Hepatocyte (in vitro differentiated cells): ENCODE data around the gene RHBDD3. TPM values are rescaled to one million over a fixed set of nuclear protein-coding genes. Genes with fewer than 3 reads are reported as not detected.

ENCODE experiments used
- DNase-seq: peaks from one replicate; pipeline ENCODE4 v3.0.0-alpha.2; 2016; ENCODE audit warnings: low spot score
- H2AFZ ChIP-seq: fragments of 200-600 bp; sonication (generic); 2 replicates; pipeline ENCODE4 v1.6.0; 2016; ENCODE audit warnings: antibody characterized with exemption, mild to moderate bottlenecking
- H3K27ac ChIP-seq: fragments of 200-600 bp; sonication (generic); 2 replicates; pipeline ENCODE4 v1.5.1; 2016; ENCODE audit warnings: mild to moderate bottlenecking
- H3K27me3 ChIP-seq: fragments of 200-600 bp; sonication (generic); 2 replicates; pipeline ENCODE4 v1.6.1; 2016
- H3K36me3 ChIP-seq: fragments of 200-600 bp; sonication (generic); replicated peaks from 2 replicates; pipeline ENCODE4 v1.5.1; 2016; ENCODE audit warnings: low read depth; ENCODE audit not compliant: insufficient read depth
- H3K4me1 ChIP-seq: fragments of 200-600 bp; sonication (generic); 2 replicates; pipeline ENCODE4 v1.5.1; 2016; ENCODE audit warnings: mild to moderate bottlenecking, moderate library complexity; ENCODE audit not compliant: insufficient read depth
- H3K4me2 ChIP-seq: fragments of 200-600 bp; sonication (generic); 2 replicates; pipeline ENCODE4 v1.6.0; 2016
- H3K4me3 ChIP-seq: fragments of 200-600 bp; sonication (generic); 2 replicates; pipeline ENCODE4 v1.5.1; 2016; ENCODE audit warnings: mild to moderate bottlenecking
- H3K79me2 ChIP-seq: fragments of 200-600 bp; sonication (generic); 2 replicates; pipeline ENCODE4 v1.6.0; 2017; ENCODE audit warnings: mild to moderate bottlenecking
- H3K9me2 ChIP-seq: fragments of 200-600 bp; sonication (generic); replicated peaks from 2 replicates; pipeline ENCODE4 v1.6.0; 2017; ENCODE audit warnings: mild to moderate bottlenecking; ENCODE audit not compliant: insufficient read depth
- H3K9me3 ChIP-seq: fragments of 200-600 bp; sonication (generic); 2 replicates; pipeline ENCODE4 v1.5.1; 2016; ENCODE audit warnings: low read depth, mild to moderate bottlenecking
- H4K20me1 ChIP-seq: fragments of 200-600 bp; sonication (generic); 2 replicates; pipeline ENCODE4 v1.6.0; 2016; ENCODE audit warnings: mild to moderate bottlenecking; ENCODE audit not compliant: insufficient read depth, poor library complexity, severe bottlenecking
- CTCF ChIP-seq: fragments of 200-600 bp; sonication (generic); IDR thresholded peaks from 2 replicates; pipeline ENCODE4 v1.5.1; 2016; ENCODE audit warnings: antibody characterized with exemption, mild to moderate bottlenecking; ENCODE audit not compliant: poor library complexity
- EZH2 ChIP-seq: fragments of 200-600 bp; sonication (generic); IDR thresholded peaks from 2 replicates; pipeline ENCODE4 v1.6.1; 2016; ENCODE audit warnings: antibody characterized with exemption, mild to moderate bottlenecking, borderline replicate concordance
- EZH2phosphoT487 ChIP-seq: fragments of 200-600 bp; sonication (generic); IDR thresholded peaks from one replicate; pipeline ENCODE4 v1.6.1; 2018; ENCODE audit warnings: antibody characterized with exemption, mild to moderate bottlenecking, low read depth, moderate library complexity; ENCODE audit not compliant: unreplicated experiment, severe bottlenecking
- WGBS: methylation state at CpG from one replicate; pipeline ENCODE4 v1.1.6; 2016; ENCODE audit warnings: low lambda C conversion rate; ENCODE audit errors: missing lambda C conversion rate; 5-methylcytosine and 5-hydroxymethylcytosine counted together
- polyA plus RNA-seq: library from polyadenylated mRNA; unstranded; fragments of >200 nt; fragmentation: Nextera tagmentation; extraction: Ambion mirVana; gene quantifications from 2 replicates; pipeline ENCODE4 v1.2.1, GENCODE V29; 2016
- total RNA-seq: library from RNA; depleted of rRNA; stranded (reverse); fragments of >200 nt; gene quantifications from 2 replicates; pipeline ENCODE4 v1.2.3, GENCODE V29; 2014

Gene RHBDD3
- total and polyA plus RNA-seq, 2 experiments from 2014 or later = 27.2 to 46.7 TPM

GRCh38 chr22:29302402-29302680 is 34.6 kb upstream of the RHBDD3 start:
- H3K4me1 ChIP-seq = no peaks in the 10 kb centered on the region
- TF ChIP-seq CTCF (no peak), EZH2 (no peak), EZH2phosphoT487 (no peak)
- peaks cover 3% of the 10 kb centered on the region for H3K79me2 ChIP-seq
- H3K9me2 ChIP-seq = no peaks in the 10 kb centered on the region
- WGBS = 100% methylated on average over 2 of the region's 2 CpGs
- no peak overlapping the region for H2AFZ ChIP-seq
- H3K4me2 ChIP-seq = no peak overlapping the region
- H3K27me3 ChIP-seq = no peaks in the 10 kb centered on the region
- no peaks in the 10 kb centered on the region for H3K9me3 ChIP-seq
- H4K20me1 ChIP-seq = peaks cover 9% of the 10 kb centered on the region
- H3K27ac ChIP-seq = no peak overlapping the region
- H3K36me3 ChIP-seq = peaks cover 3% of the 10 kb centered on the region
- H3K4me3 ChIP-seq = no peak overlapping the region
- no peak for DNase-seq

GRCh38 chr22:29301716-29302401 is 34.1 kb upstream of the RHBDD3 start:
- Histone ChIP-seq H3K4me1 (no peaks in the 10 kb centered on the region), H2AFZ (no peak overlapping the region), H3K9me2 (no peaks in the 10 kb centered on the region), H3K9me3 (no peaks in the 10 kb centered on the region), H3K27ac (no peak overlapping the region), H3K4me3 (no peak overlapping the region), H3K4me2 (no peak overlapping the region), H3K27me3 (no peaks in the 10 kb centered on the region), H3K79me2 (no peaks in the 10 kb centered on the region), H3K36me3 (peaks cover 8% of the 10 kb centered on the region), H4K20me1 (peaks cover 13% of the 10 kb centered on the region)
- no peak for DNase-seq
- TF ChIP-seq EZH2phosphoT487 (no peak), EZH2 (no peak), CTCF (no peak)
- WGBS = 91% methylated on average over 17 of the region's 17 CpGs

GRCh38 chr22:29300807-29301601 is 33.2 kb upstream of the RHBDD3 start:
- Histone ChIP-seq H3K79me2 (peaks cover 3% of the 10 kb centered on the region), H2AFZ (no peak overlapping the region), H3K9me3 (no peaks in the 10 kb centered on the region), H3K9me2 (no peaks in the 10 kb centered on the region), H3K27ac (no peak overlapping the region), H3K36me3 (peaks cover 15% of the 10 kb centered on the region), H3K4me2 (no peak overlapping the region), H3K27me3 (no peaks in the 10 kb centered on the region), H3K4me1 (no peaks in the 10 kb centered on the region), H3K4me3 (no peak overlapping the region), H4K20me1 (peaks cover 16% of the 10 kb centered on the region)
- DNase-seq = no peak
- no peak for TF ChIP-seq CTCF
- TF ChIP-seq EZH2 = no peak
- TF ChIP-seq EZH2phosphoT487 = no peak
- WGBS = 88% methylated on average over 10 of the region's 10 CpGs
